Activated naive CD8-positive, alpha-beta T cell treated with anti-CD3 and anti-CD28 coated beads, Interleukin-2, amount 10 ng/mL, durations not matched to agents 7 days and 5 days (primary cell): ENCODE results near the gene COL6A1. TPM values are rescaled to one million over a fixed set of nuclear protein-coding genes. Genes with fewer than 3 reads are reported as not detected.

Experiments used
- ATAC-seq: fragments of 150-1000 bp; cut with Tn5 transposase; one replicate; pipeline ENCODE4 v1.10.0; 2021; ENCODE audit warnings: low read depth, moderate library complexity
- POLR2A ChIA-PET: fragments of 350-600 bp; sonication (Branson Sonifier 250); formaldehyde crosslinking; loops from one replicate; lab custom pipeline; 2021; ENCODE audit warnings: antibody characterized with exemption; lab: Charles Lee
- DNase-seq: peaks from one replicate; pipeline ENCODE4 v3.0.0; 2021
- H3K27ac Mint-ChIP-seq: one replicate; pipeline ENCODE4 v1.8.0; 2022; ENCODE audit warnings: mild to moderate bottlenecking, mixed read lengths
- H3K27me3 Mint-ChIP-seq: one replicate; pipeline ENCODE4 v1.8.0; 2022; ENCODE audit warnings: mild to moderate bottlenecking, moderate library complexity, mixed read lengths
- H3K36me3 Mint-ChIP-seq: one replicate; pipeline ENCODE4 v1.8.0; 2021; ENCODE audit warnings: mild to moderate bottlenecking, mixed read lengths
- H3K4me1 Mint-ChIP-seq: one replicate; pipeline ENCODE4 v1.8.0; 2021; ENCODE audit warnings: mixed read lengths
- H3K4me3 Mint-ChIP-seq: one replicate; pipeline ENCODE4 v1.8.0; 2022; ENCODE audit warnings: mild to moderate bottlenecking, moderate library complexity, mixed read lengths
- H3K9me3 Mint-ChIP-seq: one replicate; pipeline ENCODE4 v1.8.0; 2021; ENCODE audit warnings: mixed read lengths
- total RNA-seq, 2 experiments: library from RNA; stranded (reverse); gene quantifications; one replicate each; pipeline ENCODE4 v1.2.3, GENCODE V29; 2021

Gene COL6A1
- total RNA-seq, 2 experiments from 2014 or later: 3.5 to 3.8 TPM

GRCh38 chr21:45965084-45965809 is 16.3 kb upstream of the COL6A1 start:
- no peaks in the 10 kb centered on the region for H3K36me3 Mint-ChIP-seq
- ATAC-seq (no peak), DNase-seq (no peak)
- peaks cover 3% of the 10 kb centered on the region for H3K27me3 Mint-ChIP-seq
- POLR2A ChIA-PET: no interaction called here
- no peaks in the 10 kb centered on the region for H3K4me1 Mint-ChIP-seq
- no peak overlapping the region for H3K27ac Mint-ChIP-seq
- no peak overlapping the region for H3K4me3 Mint-ChIP-seq
- H3K9me3 Mint-ChIP-seq: peaks cover 10% of the 10 kb centered on the region

GRCh38 chr21:45966791-45967394 is 14.7 kb upstream of the COL6A1 start:
- Mint-ChIP-seq H3K27me3 (peaks cover 5% of the 10 kb centered on the region), H3K36me3 (no peaks in the 10 kb centered on the region), H3K27ac (no peak overlapping the region), H3K9me3 (peaks cover 3% of the 10 kb centered on the region), H3K4me3 (no peak overlapping the region), H3K4me1 (no peaks in the 10 kb centered on the region)
- DNase-seq: no peak
- POLR2A ChIA-PET: no interaction called here
- no peak for ATAC-seq

DNA sequence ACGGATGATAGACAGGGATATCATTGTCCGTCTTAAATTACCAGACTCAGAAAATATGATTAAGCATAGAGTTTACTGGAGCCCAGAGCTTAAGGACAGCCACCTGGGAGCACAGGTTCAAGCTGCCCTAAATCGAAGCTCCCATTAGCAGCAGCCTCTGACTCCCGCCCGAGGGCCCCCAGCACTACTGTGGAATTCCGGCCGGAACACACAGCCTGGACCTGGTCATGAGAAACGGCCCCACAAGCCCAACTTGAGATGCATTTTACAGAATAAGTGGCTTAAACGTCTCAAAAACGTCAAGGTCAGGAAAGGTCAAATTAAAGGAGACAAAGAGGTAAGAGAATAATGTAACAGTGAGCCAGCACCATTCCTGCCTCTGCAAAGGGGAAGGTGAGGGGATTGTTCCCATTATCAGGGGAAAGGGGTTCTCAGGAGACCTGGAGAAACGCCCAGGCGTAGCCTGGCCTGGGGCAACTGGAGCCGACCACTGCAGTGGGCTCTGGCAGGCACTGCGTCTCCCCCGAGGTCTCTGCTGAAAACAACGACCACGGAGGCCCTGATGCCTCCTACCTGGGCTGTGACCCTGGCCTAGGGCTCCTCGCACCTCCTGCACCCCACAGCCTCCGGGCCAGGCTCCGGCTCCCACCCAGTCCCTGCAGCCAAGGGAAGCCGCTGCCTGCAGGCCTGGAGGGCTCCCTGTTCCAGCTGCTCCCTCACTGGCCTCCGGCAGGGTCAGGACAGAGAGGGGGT is 11.5 kb upstream of the COL6A1 start:
- no peak overlapping the region for H3K27ac Mint-ChIP-seq
- no peak for ATAC-seq
- no peaks in the 10 kb centered on the region for H3K36me3 Mint-ChIP-seq
- DNase-seq: no peak
- POLR2A ChIA-PET: no interaction called here
- no peak overlapping the region for H3K4me3 Mint-ChIP-seq
- no peaks in the 10 kb centered on the region for H3K9me3 Mint-ChIP-seq
- peaks cover 15% of the 10 kb centered on the region for H3K27me3 Mint-ChIP-seq
- no peaks in the 10 kb centered on the region for H3K4me1 Mint-ChIP-seq

DNA sequence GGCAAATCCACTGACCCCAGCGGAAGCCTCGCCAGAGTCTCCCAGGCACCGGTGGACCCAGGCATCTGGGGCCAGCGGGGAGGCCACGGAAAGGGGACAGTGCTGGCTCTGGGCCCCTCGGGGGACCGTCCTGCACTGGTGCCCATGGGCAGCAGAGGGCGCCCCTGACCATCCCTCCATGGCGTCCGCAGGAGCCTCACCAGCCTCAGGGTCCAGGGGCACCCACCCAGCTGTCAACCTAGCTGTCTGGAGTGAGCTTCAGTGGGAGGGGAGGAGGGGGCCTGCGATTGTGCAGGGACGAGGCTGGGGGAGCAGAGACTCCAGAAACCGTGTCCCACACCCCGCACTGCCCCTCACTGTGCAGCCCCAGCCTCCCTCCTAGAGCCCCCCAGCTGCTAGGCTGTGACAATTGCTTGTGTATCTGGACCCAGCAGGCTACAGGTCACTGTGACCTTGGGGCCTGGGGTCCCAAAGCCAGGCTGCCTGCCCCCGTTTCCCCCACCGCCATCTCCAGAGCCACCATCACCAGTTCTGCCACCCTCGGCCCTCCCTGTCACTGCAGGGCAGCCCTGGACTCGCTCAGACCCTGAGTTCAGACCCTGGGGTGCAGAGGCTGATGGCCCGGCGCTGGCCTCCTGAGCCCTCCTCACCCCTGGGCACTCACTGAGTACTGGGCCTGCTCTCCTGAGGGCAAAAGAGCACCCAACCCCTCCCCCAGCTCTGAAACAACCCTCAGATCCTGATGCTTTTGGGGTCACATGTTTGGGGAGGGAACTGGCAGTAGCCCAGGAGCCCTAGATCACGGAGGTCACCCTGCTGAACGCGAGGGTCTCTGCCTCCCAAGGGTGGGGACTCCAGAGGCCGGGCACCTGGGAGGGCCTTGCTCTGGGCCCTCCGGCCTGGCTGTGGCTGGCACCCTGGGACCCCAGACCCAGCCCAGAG is 10.6 kb upstream of the COL6A1 start:
- no peaks in the 10 kb centered on the region for H3K36me3 Mint-ChIP-seq
- H3K4me1 Mint-ChIP-seq: no peaks in the 10 kb centered on the region
- H3K27me3 Mint-ChIP-seq: peaks cover 23% of the 10 kb centered on the region
- no peaks in the 10 kb centered on the region for H3K9me3 Mint-ChIP-seq
- ATAC-seq (peak; percentile 57), DNase-seq (peak; percentile 73)
- H3K27ac Mint-ChIP-seq: no peak overlapping the region
- H3K4me3 Mint-ChIP-seq: no peak overlapping the region
- POLR2A ChIA-PET: no interaction called here

DNA sequence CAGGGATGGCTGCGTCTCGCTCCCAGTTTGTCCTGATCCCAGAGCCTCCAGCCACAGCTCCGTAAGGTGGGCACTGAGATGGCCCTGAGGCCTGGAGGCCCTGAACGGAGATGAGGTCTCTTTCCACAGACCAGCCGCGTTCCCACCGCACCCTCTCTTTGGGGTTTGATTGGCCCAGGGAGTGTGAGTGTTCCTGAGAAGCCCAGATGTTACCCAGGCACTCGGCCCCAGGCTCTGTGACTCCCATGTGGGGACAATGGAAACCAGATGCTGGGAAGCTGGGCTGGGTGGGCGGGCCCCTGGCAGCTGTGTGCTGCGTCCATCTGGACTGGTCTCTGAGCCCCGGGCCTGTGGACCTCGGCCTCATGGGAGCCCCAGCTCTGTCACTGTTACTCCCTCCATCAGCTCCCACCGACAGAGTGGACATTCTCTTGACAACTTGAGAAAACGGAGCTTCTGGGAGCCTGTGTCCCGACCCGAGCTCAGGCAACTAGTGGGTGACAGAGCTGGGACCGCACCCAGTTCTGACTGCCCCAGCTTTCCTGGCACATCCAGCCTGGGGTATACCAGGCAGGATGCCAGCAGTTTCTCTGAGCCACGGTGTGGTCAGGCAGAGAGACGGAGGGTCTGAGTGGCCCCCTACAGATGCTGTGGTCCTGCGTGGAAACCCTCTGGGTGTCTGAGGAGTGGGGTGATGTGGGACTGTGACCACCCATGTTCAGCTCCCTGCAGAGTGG is 9.8 kb upstream of the COL6A1 start:
- peaks cover 31% of the 10 kb centered on the region for H3K27me3 Mint-ChIP-seq
- ATAC-seq (no peak), DNase-seq (no peak)
- H3K4me3 Mint-ChIP-seq: no peak overlapping the region
- H3K4me1 Mint-ChIP-seq: no peaks in the 10 kb centered on the region
- H3K9me3 Mint-ChIP-seq: no peaks in the 10 kb centered on the region
- H3K36me3 Mint-ChIP-seq: no peaks in the 10 kb centered on the region
- H3K27ac Mint-ChIP-seq: no peak overlapping the region
- POLR2A ChIA-PET: interaction anchor here (1.3 kb wide), 1 partner anchor 172 kb away, joined by 6 read pairs; no protein-coding TSS in a partner anchor

- Mint-ChIP-seq H3K36me3 (no peaks in the 10 kb centered on the region), H3K4me1 (no peaks in the 10 kb centered on the region), H3K27ac (no peak overlapping the region), H3K27me3 (peaks cover 31% of the 10 kb centered on the region), H3K9me3 (no peaks in the 10 kb centered on the region), H3K4me3 (no peak overlapping the region)
- DNase-seq (no peak), ATAC-seq (no peak)
- POLR2A ChIA-PET: interaction anchor here (1.3 kb wide), 1 partner anchor 171 kb away, joined by 6 read pairs; no protein-coding TSS in a partner anchor
Measured at GRCh38 chr21:45972353-45972715, 9.2 kb upstream of the COL6A1 start.

- H3K4me1 Mint-ChIP-seq: no peaks in the 10 kb centered on the region
- H3K27me3 Mint-ChIP-seq: peaks cover 31% of the 10 kb centered on the region
- no peaks in the 10 kb centered on the region for H3K9me3 Mint-ChIP-seq
- POLR2A ChIA-PET: interaction anchor here (0.7 to 1.3 kb wide), 3 partner anchors 170 to 239 kb away, joined by 3 to 6 read pairs (median 6); no protein-coding TSS in a partner anchor
- H3K36me3 Mint-ChIP-seq: no peaks in the 10 kb centered on the region
- H3K4me3 Mint-ChIP-seq: peak overlapping the region; percentile 16
- ATAC-seq (peak; percentile 6), DNase-seq (no peak)
- H3K27ac Mint-ChIP-seq: no peak overlapping the region
Measured at GRCh38 chr21:45972716-45973474, 8.7 kb upstream of the COL6A1 start.

GRCh38 chr21:45973475-45974072 is 8.0 kb upstream of the COL6A1 start:
- ATAC-seq: peak; percentile 79
- POLR2A ChIA-PET: interaction anchor here (0.6 to 1.0 kb wide), 7 partner anchors 27 to 660 kb away, joined by 3 to 7 read pairs (median 6); no protein-coding TSS in a partner anchor
- peak overlapping the region; percentile 73 for H3K27ac Mint-ChIP-seq
- peak overlapping the region; percentile 86 for H3K4me3 Mint-ChIP-seq
- H3K27me3 Mint-ChIP-seq: peaks cover 36% of the 10 kb centered on the region
- DNase-seq: peak; percentile 80
- no peaks in the 10 kb centered on the region for H3K9me3 Mint-ChIP-seq
- peaks cover 2% of the 10 kb centered on the region for H3K4me1 Mint-ChIP-seq
- H3K36me3 Mint-ChIP-seq: no peaks in the 10 kb centered on the region

- Mint-ChIP-seq H3K36me3 (no peaks in the 10 kb centered on the region), H3K4me1 (peaks cover 2% of the 10 kb centered on the region), H3K27ac (peak overlapping the region; percentile 73), H3K27me3 (peaks cover 37% of the 10 kb centered on the region), H3K9me3 (no peaks in the 10 kb centered on the region), H3K4me3 (peak overlapping the region; percentile 86)
- DNase-seq: no peak
- POLR2A ChIA-PET: interaction anchor here (0.6 to 1.0 kb wide), 6 partner anchors 27 to 659 kb away, joined by 4 to 7 read pairs (median 6); no protein-coding TSS in a partner anchor
- ATAC-seq: peak; percentile 38
Measured at GRCh38 chr21:45974073-45975019, 7.2 kb upstream of the COL6A1 start.

DNA sequence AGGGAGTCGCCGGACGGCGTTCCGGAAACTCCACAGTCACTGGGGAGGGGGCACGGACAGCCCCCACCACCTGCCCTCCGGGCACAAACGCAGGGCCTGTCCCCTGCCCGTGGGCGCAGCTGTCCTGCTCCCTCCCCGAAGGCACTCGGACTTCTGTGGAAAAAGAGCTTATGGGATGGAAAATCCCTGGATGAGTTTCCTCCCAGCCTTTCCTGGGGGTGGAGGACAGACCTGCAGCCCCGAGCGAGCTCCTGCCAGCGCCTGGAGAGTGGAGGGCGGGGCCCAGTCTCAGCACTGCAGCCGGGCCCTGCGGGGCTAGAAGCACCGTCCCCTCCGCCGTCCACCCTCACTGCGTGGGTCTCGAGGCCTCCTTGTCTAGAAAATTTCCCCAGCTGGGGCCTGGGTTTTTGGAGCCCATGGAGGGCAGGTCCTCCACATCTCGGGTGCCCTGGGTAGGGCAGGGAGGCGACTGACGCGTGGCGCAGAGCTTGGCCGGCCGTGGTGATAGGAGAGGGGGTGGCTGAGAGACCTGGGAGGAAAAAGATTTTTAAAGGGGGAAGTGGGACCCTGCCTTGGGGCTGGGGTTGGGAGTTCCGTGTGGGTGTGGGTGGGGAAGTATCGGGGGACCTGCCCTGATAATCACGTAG is 6.4 kb upstream of the COL6A1 start:
- DNase-seq (no peak), ATAC-seq (no peak)
- H3K36me3 Mint-ChIP-seq: no peaks in the 10 kb centered on the region
- no peaks in the 10 kb centered on the region for H3K9me3 Mint-ChIP-seq
- H3K27me3 Mint-ChIP-seq: peaks cover 37% of the 10 kb centered on the region
- H3K27ac Mint-ChIP-seq: no peak overlapping the region
- POLR2A ChIA-PET: no interaction called here
- H3K4me1 Mint-ChIP-seq: peaks cover 2% of the 10 kb centered on the region
- no peak overlapping the region for H3K4me3 Mint-ChIP-seq
